ENCODE data around the gene SMCO4. TPM values are rescaled to one million over a fixed set of nuclear protein-coding genes. Genes with fewer than 3 reads are reported as not detected.

SMCO4 gene
- total and polyA plus RNA-seq, 2 experiments from 2014 or later = 42.2 to 49.0 TPM

DNA sequence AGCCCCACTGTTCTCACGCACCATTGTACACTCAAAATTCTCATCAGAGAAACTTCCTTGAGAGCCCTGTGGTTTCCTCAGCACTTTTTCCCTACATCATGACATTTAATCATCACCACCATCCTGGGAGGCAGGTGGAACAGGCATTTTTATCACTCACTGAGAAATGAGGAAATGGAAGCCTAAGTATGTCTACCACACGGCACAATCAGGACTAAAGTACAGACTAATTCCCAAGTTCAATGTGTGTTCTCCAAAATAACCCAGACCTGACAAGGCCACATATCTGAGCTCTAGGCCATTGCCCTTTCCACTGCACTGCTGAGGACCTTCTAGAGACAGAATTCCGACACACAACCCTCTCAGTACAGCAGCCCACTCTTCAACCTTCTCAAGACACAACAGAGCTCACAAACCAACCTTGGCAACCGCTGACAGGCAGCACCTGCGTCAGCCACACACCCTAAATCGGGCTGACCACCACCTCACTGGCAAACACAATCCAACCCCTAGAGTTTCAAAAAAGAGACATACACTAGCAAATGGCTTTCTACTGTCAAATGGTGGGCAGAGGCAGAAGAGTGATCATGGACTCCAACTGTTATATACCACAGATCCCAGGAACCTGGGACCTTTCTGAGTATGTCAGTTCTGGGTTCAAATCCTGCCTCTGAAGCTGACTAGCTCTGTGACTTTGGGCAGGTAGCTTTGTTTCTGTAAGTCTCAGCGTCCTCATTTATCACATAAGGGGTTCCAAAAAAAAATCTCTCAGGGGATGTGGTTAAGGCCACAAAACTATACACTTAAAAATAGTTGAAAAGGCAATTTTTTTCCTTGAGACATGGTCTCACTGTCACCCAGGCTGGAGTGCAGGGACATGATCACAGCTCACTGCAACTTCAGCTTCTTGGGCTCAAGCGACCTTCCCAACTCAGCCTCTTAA is 16.3 kb downstream of the SMCO4 start (continued):
- TF ChIP-seq, protein P1, sequence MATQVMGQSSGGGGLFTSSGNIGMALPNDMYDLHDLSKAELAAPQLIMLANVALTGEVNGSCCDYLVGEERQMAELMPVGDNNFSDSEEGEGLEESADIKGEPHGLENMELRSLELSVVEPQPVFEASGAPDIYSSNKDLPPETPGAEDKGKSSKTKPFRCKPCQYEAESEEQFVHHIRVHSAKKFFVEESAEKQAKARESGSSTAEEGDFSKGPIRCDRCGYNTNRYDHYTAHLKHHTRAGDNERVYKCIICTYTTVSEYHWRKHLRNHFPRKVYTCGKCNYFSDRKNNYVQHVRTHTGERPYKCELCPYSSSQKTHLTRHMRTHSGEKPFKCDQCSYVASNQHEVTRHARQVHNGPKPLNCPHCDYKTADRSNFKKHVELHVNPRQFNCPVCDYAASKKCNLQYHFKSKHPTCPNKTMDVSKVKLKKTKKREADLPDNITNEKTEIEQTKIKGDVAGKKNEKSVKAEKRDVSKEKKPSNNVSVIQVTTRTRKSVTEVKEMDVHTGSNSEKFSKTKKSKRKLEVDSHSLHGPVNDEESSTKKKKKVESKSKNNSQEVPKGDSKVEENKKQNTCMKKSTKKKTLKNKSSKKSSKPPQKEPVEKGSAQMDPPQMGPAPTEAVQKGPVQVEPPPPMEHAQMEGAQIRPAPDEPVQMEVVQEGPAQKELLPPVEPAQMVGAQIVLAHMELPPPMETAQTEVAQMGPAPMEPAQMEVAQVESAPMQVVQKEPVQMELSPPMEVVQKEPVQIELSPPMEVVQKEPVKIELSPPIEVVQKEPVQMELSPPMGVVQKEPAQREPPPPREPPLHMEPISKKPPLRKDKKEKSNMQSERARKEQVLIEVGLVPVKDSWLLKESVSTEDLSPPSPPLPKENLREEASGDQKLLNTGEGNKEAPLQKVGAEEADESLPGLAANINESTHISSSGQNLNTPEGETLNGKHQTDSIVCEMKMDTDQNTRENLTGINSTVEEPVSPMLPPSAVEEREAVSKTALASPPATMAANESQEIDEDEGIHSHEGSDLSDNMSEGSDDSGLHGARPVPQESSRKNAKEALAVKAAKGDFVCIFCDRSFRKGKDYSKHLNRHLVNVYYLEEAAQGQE (IDR thresholded peaks at IDR 0.05; ENCODE audit: unreplicated experiment) = no peak
- no peak for TF ChIP-seq POLR2AphosphoS5 (IDR thresholded peaks at IDR 0.05; ENCODE audit: low read depth)
- TF ChIP-seq EZH2 (IDR thresholded peaks at IDR 0.05; ENCODE audit: low read depth, unreplicated experiment) = no peak
- no peak for TF ChIP-seq ZNF114 (CRISPR knock-in tag; IDR thresholded peaks at IDR 0.05)
- TF ChIP-seq ETS1 (IDR thresholded peaks at IDR 0.05) = no peak
- no peak for TF ChIP-seq EZH2phosphoT487 (IDR thresholded peaks at IDR 0.05; ENCODE audit: unreplicated experiment)
- TF ChIP-seq STAT1 (IDR thresholded peaks at IDR 0.05; ENCODE audit: unreplicated experiment) = no peak
- no peak for TF ChIP-seq NANOG (IDR thresholded peaks at IDR 0.05; ENCODE audit: borderline replicate concordance)
- TF ChIP-seq, protein P2, sequence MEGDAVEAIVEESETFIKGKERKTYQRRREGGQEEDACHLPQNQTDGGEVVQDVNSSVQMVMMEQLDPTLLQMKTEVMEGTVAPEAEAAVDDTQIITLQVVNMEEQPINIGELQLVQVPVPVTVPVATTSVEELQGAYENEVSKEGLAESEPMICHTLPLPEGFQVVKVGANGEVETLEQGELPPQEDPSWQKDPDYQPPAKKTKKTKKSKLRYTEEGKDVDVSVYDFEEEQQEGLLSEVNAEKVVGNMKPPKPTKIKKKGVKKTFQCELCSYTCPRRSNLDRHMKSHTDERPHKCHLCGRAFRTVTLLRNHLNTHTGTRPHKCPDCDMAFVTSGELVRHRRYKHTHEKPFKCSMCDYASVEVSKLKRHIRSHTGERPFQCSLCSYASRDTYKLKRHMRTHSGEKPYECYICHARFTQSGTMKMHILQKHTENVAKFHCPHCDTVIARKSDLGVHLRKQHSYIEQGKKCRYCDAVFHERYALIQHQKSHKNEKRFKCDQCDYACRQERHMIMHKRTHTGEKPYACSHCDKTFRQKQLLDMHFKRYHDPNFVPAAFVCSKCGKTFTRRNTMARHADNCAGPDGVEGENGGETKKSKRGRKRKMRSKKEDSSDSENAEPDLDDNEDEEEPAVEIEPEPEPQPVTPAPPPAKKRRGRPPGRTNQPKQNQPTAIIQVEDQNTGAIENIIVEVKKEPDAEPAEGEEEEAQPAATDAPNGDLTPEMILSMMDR (conservative IDR thresholded peaks at IDR 0.05; ENCODE audit: low read depth in 2 of 2) = no peak

GRCh38 chr11:93526346-93526633 is 16.9 kb downstream of the SMCO4 start:
- Histone ChIP-seq H4K20me1 (replicated peaks; ENCODE audit: insufficient read depth) (peaks cover 1% of the 10 kb centered on the region; the same call in 1 of the 2 replicates), H3K4me2 (no peak overlapping the region), H2AFZ (no peak overlapping the region), H3K4me1 (ENCODE audit: insufficient read depth) (peaks cover 33% of the 10 kb centered on the region), H3K4me3 (no peak overlapping the region), H3K27ac (ENCODE audit: low read depth) (no peak overlapping the region; the same call in 1 of the 2 replicates), H3K79me2 (replicated peaks; ENCODE audit: insufficient read depth) (peaks cover 82% of the 10 kb centered on the region), H3F3A (replicated peaks; ENCODE audit: low read depth) (no peaks in the 10 kb centered on the region), H3K27me3 (ENCODE audit: insufficient read depth) (no peaks in the 10 kb centered on the region), H3K36me3 (ENCODE audit: insufficient read depth) (no peaks in the 10 kb centered on the region), H3K9me2 (ENCODE audit: insufficient read depth) (0 out of 2 replicates have a peak, but pooled peaks cover 2% of the 10 kb centered on the region)
- DNase-seq (ENCODE audit: low spot score) (no peak), ATAC-seq (no peak)
- H3K36me3 Mint-ChIP-seq (ENCODE audit: low read depth) = peaks cover 15% of the 10 kb centered on the region
- H3K4me3 Mint-ChIP-seq = no peak overlapping the region
- TF ChIP-seq, protein P1 (IDR thresholded peaks at IDR 0.05; ENCODE audit: unreplicated experiment) = no peak
- TF ChIP-seq CREB1 (CRISPR knock-in tag; IDR thresholded peaks at IDR 0.05; ENCODE audit: low read depth) (no peak), EZH2phosphoT487 (IDR thresholded peaks at IDR 0.05; ENCODE audit: unreplicated experiment) (no peak)
- H3K27me3 Mint-ChIP-seq (ENCODE audit: insufficient read depth, low read depth, poor library complexity) = peaks cover 5% of the 10 kb centered on the region
- H3K4me1 Mint-ChIP-seq = peaks cover 66% of the 10 kb centered on the region
- H3K27ac Mint-ChIP-seq = no peak overlapping the region
- H3K9me3 Mint-ChIP-seq = peaks cover 2% of the 10 kb centered on the region; the same call in 2 of the 3 replicates

All from GM23338 (cell line).